Hematopoietic multipotent progenitor cell treated with erythropoietin and hydrocortisone succinate and interleukin-3 and kit ligand, for 4 days (in vitro differentiated cells): ENCODE results near the gene ZNF324B.
A peak's percentile ranks its signal among the peaks of the same experiment; 100 is the strongest.

ENCODE experiments used
- DNase-seq: peaks from one replicate; pipeline ENCODE4 v3.0.0-alpha.2; 2015

Gene ZNF324B

GRCh38 chr19:58480831-58481230, 29.4 kb downstream of the ZNF324B start:
- no peak for DNase-seq

- no peak for DNase-seq
Observed at GRCh38 chr19:58482372-58482771, 30.9 kb downstream of the ZNF324B start.

- no peak for DNase-seq
Observed at GRCh38 chr19:58483776-58484175, 32.4 kb downstream of the ZNF324B start.

- DNase-seq: peak; percentile 49
Observed at GRCh38 chr19:58484349-58484748, 32.9 kb downstream of the ZNF324B start.

DNA sequence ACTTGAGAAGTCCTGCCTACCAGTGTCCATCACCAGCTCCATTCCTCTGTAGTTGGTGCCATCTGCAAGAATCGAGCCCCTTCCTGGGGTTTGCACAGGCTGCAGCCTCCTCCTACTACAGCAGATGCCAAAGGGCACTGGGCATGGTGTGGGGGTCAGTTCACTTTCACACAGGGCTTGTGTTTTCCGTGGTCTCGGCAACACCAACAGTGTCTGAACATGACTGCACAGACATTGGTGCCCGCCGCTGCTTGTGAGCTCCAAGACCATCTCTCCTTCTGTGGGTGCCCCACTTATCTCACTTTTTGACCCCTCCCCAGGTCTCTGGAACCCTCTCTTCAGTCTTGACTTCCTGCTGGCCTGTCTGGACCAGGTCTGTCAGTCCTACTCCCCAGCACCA, 40.0 kb downstream of the ZNF324B start:
- DNase-seq: no peak

DNA sequence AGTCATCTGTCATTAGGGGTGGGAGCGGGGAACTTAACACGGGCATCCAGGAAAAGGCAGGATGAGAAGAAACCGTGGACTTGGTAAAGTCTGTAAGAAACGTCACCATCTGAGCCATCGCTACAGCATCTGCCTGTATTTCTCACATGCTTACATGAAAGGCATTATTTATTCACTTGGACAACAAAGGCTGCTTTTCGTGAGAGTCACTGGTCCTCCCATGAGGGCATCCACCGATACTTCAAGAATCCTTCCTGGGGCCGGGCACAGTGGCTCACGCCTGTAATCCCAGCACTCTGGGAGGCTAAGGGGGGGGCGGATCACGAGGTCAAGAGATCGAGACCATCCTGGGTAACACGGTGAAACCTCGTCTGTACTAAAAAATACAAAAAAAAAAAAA, 40.8 kb downstream of the ZNF324B start:
- no peak for DNase-seq

GRCh38 chr19:58497634-58498170, 46.3 kb downstream of the ZNF324B start:
- no peak for DNase-seq

DNA sequence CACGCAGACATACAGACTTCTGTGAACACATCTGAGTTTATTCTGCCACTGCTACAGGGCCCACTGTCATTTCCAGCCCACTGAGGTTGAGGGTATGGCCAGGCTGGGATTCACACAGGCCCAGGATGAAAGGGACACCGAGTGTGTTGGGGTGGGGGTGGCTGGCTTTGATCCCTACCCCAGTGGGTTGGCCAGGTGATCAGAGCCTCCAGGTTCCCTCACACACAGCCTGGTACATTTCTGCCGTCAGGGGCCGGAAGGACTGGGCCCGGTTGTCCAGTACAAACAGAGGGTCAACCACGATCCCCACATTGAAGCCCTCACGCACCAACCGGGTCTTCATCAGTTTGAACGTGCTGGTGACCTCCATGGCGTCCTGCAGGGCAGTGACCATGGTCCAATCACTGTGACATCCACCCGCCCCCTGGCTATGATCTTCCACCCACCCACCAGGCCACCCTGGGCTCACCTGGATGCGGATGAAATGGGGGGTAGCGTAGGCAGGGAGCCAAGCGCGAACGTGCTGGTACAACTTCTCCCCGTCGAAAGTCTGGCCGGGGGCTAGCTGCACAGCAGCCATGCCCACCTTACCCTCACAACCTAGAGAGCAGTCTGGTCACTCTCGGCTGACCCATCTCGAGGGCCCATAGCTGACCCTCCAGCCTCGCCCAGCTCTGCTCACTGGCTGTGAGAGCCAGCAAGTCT, 47.0 kb downstream of the ZNF324B start:
- no peak for DNase-seq

DNA sequence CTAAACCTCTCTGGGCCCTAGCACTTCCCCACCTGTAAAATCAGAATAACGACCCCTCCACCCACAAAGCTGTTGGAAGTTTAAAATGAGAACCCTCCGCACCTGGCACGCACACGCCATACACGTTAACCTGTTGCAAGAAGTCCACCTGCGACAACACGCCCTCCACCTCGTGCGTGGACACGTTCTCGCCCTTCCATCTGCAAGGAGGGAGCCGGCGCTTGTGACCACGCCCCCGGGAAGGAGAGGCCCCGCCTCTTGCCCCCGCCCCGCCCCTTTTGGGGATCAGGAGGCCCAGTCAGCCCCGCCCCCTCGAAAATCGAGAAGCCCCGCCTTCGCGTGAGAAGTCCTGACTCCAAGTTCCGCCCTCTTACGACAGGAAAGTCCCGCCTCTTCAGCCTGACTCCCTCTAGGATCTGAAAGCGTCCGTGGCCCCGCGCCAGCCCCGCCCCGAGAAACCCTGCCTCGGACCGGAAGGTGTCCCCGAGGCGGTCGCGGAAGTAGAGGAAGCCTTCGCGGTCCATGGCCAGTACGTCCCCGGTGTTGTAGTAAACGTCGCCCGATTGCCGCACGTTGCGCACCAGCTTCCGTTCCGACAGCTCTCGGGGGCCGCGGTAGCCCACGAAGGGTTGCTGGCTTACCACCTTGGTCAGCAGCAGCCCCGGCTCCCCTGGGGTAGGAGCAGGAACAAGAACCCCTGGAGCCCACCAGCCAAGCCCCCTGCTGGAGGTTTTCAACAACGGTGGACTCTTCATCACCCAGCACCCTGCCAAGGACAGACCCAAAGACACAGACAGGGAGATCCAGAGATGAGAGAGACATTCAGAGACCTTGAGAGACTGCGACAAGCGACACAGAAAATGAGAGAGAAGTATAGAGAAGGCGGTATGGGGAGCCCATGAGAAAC, 47.9 kb downstream of the ZNF324B start:
- DNase-seq: peak; percentile 100

DNA sequence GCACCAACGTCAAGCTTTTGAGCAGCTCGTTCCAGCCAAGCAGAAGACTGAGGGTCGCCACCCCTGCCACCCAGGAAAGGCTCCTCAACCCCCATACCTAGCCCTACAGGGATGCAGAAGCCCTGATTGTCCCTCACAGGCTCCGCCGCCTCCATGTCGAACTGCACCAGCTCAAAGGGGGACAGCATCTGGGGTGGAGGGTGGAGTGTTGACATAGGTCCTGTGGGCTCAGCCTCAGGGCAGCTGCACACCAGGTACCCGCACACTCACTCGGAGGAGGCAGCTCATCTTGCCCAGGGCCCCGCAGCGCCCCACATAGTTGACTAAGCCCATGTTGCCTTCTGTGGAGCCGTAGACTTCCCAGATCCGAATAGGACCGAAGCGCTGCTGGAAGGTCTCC, 48.8 kb downstream of the ZNF324B start:
- no peak for DNase-seq
